Brain pericyte (primary cell): ENCODE results near the gene CD40LG.

Experiments
- DNase-seq: peaks from one replicate; pipeline ENCODE4 v3.0.0-alpha.2; 2012; ENCODE audit warnings: low read depth, low spot score

CD40LG gene

GRCh38 chrX:136647677-136648360 lies at the start of gene CD40LG:
TSS of gene CD40LG (plus strand) at chrX:136648158. CDS start at chrX:136648249, 91 bp downstream.
- DNase-seq: no peak

GRCh38 chrX:136598631-136599030 lies 49.3 kb upstream of the CD40LG start:
- DNase-seq: peak; percentile 1

- no peak for DNase-seq
These were observed 47.9 kb upstream of the CD40LG start for GRCh38 chrX:136600059-136600458.

GRCh38 chrX:136607236-136607635 lies 40.7 kb upstream of the CD40LG start:
- no peak for DNase-seq

- no peak for DNase-seq
These were observed 39.5 kb upstream of the CD40LG start for GRCh38 chrX:136608295-136608933.

GRCh38 chrX:136616987-136617685 lies 30.8 kb upstream of the CD40LG start:
- no peak for DNase-seq

- no peak for DNase-seq
These were observed 28.0 kb upstream of the CD40LG start for GRCh38 chrX:136619899-136620505.

- DNase-seq: no peak
These were observed 27.2 kb upstream of the CD40LG start for GRCh38 chrX:136620780-136621179.

- DNase-seq: no peak
These were observed 25.4 kb upstream of the CD40LG start for GRCh38 chrX:136622568-136622967.

GRCh38 chrX:136623396-136623795 lies 24.6 kb upstream of the CD40LG start:
- no peak for DNase-seq

- no peak for DNase-seq
These were observed 22.7 kb upstream of the CD40LG start for GRCh38 chrX:136625246-136625645.

- DNase-seq: no peak
These were observed 21.7 kb upstream of the CD40LG start for GRCh38 chrX:136626237-136626636.

- no peak for DNase-seq
These were observed 21.1 kb upstream of the CD40LG start for GRCh38 chrX:136626891-136627290.

GRCh38 chrX:136627409-136627808 lies 20.5 kb upstream of the CD40LG start:
- no peak for DNase-seq

- DNase-seq: no peak
These were observed 18.7 kb upstream of the CD40LG start for GRCh38 chrX:136629084-136629750.

- no peak for DNase-seq
These were observed 17.1 kb upstream of the CD40LG start for GRCh38 chrX:136630881-136631280.

GRCh38 chrX:136635235-136635634 lies 12.7 kb upstream of the CD40LG start:
- DNase-seq: no peak

- DNase-seq: no peak
These were observed 11.8 kb upstream of the CD40LG start for GRCh38 chrX:136636121-136636520.

GRCh38 chrX:136639506-136640176 lies 8.3 kb upstream of the CD40LG start:
- no peak for DNase-seq

- DNase-seq: no peak
These were observed 4.7 kb upstream of the CD40LG start for GRCh38 chrX:136643243-136643642.

GRCh38 chrX:136646602-136647239 lies 1.2 kb upstream of the CD40LG start:
- DNase-seq: no peak
